NCI-H510A (cell line): Measurements from ENCODE around the gene EFNB3.
A peak's percentile ranks its signal among the peaks of the same experiment; 100 is the strongest.

Experiments used
- DNase-seq: peaks from one replicate; lab custom pipeline; 2025; lab: John Stamatoyannopoulos, UW

Gene EFNB3

DNA sequence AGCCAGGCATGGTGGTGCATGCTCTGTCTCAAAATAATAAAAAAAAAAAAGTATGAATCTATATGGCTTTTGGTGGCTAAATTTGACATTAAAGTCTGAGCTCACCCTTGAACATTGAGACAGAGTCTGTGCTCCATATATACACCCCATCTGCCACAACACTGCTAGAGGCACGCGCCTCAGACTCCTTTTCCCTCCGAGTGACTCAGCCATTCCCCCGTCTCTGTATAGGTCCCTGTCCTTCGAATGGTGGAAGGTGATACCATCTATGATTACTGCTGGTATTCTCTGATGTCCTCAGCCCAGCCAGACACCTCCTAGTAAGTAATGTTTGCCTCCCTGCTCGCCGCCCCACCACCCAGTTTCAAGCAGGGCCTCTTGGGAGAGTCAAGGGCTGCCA lies 4.5 kb upstream of the EFNB3 start:
- DNase-seq, result no peak

DNA sequence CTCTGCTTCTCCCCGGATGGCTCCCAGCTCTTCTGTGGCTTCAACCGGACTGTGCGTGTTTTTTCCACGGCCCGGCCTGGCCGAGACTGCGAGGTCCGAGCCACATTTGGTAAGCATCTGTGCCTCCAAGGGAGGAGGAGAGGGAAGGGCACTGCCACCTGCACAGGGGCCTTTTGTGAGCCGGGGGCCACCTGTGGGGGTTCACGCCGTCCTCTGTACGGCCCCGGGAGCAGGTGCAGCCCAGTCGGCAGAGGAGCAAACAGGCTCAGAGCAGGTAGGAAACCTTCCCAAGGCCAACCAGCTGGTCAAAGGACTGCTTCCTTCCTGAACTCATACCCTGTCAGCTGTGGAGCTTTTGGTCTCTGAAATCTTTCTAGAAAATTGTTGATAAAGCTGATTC lies 3.3 kb upstream of the EFNB3 start:
- DNase-seq, result no peak

DNA sequence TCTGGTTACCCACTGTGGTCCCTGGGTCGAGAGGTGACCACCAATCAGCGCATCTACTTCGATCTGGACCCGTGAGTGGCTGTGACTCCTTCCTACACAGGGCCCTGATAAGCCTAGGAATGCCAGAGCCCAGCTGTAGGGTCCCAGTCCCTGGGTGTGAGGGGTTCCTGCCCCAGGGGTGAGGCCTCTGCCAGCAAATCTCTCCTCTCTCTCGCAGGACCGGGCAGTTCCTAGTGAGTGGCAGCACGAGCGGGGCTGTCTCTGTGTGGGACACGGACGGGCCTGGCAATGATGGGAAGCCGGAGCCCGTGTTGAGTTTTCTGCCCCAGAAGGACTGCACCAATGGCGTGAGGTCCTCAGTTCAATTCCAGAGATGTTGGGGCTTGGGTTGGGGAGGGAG lies 2.2 kb upstream of the EFNB3 start:
- no peak for DNase-seq

DNA sequence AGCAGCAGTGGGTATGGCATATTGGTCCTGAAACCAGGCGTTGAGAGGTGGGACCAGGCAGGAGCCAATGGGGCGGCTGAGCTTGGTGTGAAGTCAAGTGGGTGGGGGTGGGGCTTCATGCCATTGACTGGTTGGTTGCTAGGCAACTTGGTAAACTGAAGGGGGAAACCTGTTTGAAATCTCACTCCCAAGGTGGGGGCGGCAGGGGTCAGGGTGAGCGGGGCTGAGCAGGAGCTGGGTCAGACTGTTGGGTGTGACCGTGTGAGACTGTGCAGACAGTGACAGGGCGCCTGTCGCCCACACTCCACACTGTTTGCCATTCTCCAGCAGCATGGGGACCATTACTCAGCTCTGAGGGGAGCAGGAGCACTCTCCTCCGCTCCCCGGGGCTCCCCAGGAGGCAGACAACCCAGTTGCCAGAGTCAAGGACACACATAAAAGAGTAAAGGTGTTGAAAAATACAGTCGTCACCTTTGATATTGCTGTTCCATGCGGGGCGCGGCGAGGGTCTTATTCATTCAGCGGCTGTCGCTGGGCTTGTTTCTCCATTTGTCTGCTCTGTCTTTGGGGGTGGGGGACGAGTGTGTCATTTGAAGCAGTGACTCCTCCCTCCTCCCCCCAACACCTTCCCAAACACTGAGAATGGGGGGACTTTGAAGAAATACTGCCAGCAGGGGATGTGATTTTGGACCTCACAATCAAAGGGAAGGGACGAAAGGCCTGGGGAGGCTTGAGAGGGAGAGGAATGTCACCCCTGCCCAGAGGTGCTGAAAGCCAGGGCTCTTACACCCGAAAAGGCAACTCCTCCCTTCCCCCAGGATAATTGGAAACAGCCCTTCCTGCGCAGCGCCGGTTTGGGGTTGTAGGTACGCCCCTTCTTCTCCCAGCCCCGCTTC lies 1.2 kb upstream of the EFNB3 start:
- peak; percentile 87 for DNase-seq

DNA sequence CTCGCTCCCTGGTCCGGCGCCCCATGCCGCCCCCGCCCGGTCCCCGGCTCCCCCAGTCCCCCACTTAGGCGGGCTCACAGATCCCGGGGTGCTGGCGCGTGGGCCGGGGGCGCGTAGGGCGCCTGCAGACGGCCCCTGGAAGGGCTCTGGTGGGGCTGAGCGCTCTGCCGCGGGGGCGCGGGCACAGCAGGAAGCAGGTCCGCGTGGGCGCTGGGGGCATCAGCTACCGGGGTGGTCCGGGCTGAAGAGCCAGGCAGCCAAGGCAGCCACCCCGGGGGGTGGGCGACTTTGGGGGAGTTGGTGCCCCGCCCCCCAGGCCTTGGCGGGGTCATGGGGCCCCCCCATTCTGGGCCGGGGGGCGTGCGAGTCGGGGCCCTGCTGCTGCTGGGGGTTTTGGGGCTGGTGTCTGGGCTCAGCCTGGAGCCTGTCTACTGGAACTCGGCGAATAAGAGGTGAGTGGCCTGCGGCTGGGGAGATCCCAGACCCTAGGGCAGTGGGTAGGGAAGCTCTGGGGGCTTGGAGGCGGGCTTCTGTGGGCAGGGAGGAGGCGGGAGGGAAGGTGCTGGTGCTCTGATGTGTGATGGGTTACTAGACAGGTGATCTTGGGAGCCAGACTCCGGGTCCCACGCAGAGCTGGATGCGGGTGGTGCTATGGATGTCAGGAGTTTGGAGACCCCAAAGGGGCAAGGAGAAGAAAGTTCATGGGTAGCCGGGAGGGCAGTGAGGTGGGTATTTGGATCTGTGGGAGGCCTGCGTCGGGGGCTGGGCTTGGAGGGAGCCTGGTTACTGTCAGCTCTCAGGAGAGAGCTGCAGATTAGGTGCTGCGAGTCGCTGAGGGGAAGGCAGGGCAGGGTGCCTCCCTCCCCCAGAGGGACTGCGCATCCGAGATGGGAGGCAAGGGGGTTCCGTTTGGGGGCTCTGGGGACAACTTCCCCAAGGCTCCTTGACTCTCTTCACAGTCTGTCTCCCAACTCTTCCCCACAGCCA lies 560 bp downstream of the EFNB3 start:
- no peak for DNase-seq

DNA sequence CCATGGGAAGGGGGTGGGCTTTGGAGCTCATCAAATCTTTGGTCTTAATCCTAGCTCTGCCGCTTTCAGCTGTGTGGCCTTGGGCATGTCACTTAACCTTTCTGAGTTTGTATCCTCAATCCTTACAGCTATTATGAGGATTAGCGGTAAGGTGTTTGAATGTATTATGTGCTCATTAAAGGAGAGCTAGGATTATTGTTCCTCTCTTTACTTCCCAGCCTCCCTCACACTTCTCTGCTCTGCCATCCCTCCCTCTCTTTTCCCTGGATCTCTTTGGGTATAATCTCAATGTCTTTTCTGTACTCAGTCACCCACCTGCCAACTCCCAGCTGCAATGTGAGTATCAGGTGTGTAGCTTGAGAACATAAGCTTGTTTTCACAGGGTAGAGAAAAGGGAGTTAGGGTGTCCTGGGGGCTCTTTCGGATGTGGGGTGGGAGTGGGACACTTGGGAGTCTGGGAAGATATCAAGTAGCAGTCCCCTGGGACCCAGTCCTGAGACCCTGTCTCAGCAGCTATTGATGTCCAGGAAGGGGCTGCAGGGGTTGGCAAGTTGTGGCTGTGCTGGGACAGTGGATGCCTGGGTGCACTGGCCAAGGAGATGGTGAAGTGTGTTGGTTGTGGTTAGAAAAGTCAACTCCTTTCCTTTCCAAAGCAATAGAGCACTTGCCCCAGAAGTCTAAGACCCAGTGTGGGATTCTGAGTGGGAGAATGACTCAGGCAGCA lies 1.8 kb downstream of the EFNB3 start:
- no peak for DNase-seq

DNA sequence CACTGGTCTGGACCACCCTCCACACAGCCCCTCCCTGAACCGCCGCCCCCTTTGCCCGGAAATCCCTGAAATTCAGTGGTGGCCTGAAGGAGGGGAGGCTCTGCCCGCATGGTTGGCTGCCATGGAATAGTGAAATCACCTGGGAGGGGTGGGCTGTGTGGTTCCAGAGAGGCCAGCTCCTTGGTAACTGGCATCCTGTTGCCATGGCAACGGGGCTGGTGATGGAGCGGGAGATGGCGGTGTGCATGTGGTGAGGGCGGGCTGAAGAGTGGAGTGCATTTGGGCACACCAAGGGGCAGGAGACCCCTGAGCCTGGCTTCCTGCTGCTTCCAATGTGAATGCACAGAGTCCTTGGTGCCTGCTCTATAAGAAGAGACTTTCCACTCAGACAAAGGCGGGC lies 2.4 kb downstream of the EFNB3 start:
- DNase-seq, result no peak

DNA sequence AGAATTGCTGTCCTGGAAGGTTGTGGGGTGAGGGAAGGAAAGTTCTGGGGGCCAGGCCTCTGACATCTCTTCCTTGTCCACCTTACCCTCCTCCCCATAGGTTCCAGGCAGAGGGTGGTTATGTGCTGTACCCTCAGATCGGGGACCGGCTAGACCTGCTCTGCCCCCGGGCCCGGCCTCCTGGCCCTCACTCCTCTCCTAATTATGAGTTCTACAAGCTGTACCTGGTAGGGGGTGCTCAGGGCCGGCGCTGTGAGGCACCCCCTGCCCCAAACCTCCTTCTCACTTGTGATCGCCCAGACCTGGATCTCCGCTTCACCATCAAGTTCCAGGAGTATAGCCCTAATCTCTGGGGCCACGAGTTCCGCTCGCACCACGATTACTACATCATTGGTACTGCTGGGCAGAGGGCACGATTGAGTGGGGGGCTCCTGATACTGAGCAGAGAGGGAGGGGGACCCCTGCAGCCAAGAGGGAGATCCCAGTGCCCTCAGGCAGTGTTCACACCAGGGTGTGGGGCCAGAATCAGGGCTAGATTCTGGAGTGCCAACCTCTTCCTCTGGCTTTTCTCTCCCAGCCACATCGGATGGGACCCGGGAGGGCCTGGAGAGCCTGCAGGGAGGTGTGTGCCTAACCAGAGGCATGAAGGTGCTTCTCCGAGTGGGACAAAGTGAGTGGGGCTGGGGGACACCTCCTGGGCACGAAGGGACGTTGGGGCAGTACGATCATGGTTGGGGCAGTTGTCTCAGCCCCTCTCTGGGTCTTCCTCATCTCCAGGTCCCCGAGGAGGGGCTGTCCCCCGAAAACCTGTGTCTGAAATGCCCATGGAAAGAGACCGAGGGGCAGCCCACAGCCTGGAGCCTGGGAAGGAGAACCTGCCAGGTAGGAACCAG lies 3.1 kb downstream of the EFNB3 start:
- no peak for DNase-seq

DNA sequence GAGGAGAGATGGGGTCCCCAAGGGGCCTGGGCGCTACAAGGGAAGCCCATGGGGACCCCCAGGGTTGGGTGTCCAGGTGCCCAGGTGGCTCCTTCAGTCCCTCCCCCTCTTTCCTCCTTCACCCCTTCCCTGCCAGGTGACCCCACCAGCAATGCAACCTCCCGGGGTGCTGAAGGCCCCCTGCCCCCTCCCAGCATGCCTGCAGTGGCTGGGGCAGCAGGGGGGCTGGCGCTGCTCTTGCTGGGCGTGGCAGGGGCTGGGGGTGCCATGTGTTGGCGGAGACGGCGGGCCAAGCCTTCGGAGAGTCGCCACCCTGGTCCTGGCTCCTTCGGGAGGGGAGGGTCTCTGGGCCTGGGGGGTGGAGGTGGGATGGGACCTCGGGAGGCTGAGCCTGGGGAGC lies 4.0 kb downstream of the EFNB3 start:
- DNase-seq, result no peak

DNA sequence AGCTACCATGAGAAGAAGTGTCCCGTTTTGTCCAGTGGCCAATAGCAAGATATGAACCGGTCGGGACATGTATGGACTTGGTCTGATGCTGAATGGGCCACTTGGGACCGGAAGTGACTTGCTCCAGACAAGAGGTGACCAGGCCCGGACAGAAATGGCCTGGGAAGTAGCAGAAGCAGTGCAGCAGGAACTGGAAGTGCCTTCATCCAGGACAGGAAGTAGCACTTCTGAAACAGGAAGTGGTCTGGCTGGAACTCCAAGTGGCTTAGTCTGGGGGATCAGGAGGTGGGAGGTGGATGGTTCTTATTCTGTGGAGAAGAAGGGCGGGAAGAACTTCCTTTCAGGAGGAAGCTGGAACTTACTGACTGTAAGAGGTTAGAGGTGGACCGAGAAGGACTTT lies 5.3 kb downstream of the EFNB3 start:
- DNase-seq, result no peak

DNA sequence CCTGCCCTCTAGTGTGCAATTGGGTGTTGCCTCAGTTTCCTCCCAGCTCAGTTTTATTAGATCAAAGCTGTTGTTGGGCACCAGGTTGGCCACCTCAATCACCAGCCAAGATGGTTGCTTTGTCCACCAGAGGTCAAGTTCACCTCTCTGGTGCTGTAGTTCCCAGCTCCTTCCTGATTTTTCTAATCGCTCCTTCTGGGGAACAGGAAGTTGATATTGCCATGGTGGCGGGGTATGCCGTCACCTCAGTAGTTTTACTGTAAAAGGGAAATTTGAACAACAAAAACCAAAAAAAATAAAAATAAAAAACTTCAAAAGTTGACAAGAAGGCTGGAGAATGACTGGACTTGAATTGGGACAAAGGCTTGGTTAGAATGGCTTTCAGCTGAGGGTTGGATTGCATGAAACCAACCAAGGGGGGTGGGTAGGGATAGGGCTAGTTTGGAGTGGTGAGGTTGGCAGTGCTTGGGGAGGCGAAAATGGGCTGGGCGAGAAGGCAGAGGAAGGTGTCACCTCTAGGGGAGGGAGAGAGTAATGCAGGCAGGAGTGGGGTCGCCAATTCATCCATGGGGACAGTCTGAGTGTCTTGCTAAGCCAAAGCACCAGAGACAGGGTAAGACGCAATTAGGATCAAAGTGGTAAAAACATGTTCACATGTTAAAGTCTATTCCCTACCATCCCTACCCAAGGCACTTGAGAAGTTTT lies 6.2 kb downstream of the EFNB3 start:
- no peak for DNase-seq

DNA sequence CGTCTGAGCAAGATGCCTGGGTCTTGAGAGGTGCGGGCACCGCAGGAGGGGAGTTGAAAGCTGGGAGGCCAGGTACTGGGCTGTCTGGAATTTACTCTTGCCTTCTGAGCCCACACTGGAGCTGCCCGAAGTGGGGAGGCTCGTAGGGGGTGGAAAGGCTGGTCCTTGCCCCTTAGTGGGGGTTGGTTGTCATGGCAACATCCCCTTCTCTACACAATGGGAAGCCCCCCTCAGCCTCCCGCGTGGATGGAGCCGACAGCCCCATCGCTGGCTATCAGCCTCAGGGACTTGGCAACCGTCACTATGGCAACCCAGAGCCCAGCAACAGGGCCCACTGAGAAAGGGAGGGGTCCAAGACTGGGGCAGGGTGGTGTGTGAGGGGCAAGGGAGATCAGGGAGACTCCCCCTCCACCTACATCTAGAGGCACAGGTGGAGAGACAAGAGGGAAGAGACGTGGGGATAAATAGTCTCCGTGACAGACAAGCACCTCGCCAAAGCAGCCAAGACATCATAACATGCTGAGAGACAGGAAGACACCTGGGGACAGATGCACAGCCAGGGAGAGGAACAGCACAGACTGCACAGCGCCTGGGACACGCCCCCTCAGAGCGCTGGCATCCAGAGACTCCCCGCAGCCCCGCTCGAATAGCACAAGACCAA lies 7.2 kb downstream of the EFNB3 start:
- DNase-seq, result no peak

DNA sequence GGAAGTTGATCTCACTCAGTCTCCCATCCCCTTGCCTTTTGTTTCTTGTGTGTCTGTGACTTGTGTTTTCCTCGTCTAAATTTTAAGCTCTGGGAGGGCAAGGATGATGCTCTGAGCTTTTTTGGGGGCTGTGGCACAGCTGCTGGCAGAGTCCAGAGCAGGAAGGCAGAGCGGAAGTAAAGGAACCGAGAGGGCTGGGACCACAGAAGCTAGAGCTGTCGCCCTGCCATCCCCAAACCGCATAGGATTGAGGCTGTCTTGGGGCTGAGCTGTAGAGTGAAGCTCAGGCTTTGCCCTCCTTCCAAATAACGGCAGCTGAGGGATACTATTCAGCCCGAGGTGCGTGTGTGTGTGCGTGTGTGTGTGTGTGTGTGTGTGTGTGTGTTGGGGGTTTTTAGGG lies 8.8 kb downstream of the EFNB3 start:
- no peak for DNase-seq

DNA sequence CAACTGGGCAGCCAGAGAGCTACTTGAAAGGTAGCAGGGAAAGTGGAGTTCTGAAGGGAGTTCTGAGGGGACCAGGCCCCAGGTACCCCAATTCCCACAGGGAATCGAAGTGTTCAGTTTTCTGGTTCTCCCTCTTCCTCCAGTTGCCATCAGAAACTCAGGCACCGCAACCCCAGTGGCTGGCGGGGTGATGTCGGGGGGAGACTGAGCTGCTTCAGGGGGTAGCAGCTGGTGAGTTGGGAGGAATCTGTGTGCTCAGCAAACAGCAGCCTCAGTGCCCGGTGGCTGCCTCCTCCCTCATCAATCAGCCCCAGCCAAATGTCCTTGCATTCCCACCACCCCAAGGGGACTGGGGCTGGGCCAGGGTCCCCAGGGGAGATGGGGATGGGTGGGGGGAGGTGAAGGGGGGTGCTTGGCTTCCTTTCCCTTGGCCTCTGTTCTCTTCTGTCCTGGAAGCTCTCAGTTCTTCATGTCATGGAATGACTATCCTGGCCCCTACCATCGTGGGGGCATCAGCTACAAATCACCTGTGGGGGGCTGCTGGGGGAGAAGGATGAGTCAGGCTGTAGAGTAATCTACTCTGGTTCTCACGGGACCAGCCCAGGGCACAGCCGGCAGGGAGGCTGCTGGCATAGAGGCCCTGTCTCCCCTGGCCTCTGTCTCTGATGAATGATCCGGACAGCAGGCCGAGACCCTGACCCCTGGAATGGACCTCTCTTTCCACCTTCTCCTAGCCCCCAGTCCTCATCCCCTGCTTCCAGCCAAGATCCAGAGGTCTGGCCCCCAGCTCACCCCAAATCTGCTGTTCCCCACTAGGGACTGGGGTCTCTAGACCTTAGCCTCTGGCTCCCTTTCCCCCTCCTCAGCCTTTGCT lies 10.0 kb downstream of the EFNB3 start:
- no peak for DNase-seq

DNA sequence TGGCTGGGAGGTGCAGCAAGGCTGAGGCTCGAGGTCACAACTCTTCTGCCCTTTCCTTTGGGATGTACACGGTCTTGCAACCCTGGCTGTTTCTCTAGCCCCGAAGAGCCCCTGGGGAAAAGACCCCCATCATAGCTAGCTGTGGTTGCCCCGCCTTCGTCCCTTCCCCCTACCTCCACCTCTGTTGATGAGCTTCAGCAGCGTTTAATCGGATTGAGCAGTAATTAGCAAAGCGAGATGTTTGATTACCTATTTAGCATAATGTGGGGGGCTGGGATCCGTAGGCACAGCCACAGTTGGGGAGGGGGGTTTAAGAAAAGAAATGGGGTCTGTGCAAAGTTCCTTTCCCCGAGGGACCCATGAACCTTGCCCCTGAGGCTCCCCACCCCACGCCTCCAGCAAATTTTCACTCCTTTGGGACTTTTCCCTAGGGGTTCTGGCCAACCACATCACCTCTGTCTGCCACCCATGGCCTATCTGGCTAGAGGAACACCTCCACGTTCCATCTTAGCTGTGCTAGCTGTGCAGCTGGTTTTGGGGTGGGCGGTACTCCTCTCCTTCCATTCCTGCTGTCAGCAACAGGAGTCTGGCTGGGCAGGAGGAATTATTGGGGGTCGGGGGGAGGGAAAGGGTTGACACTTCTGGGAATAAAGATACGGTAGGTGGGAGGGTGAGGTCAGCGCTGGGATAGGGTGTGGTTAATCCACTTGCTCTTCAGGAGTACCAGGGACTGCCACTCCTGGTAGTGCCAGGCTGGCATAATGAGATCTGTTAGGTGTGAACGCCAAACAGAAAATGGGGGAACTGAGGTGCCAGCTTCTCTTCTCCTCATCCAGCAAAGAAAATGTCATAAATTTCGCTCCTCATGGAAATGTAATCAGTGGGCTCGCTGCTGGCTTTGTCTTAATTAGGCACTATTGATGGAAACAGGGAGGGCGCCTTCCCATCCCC lies 11.2 kb downstream of the EFNB3 start:
- no peak for DNase-seq

DNA sequence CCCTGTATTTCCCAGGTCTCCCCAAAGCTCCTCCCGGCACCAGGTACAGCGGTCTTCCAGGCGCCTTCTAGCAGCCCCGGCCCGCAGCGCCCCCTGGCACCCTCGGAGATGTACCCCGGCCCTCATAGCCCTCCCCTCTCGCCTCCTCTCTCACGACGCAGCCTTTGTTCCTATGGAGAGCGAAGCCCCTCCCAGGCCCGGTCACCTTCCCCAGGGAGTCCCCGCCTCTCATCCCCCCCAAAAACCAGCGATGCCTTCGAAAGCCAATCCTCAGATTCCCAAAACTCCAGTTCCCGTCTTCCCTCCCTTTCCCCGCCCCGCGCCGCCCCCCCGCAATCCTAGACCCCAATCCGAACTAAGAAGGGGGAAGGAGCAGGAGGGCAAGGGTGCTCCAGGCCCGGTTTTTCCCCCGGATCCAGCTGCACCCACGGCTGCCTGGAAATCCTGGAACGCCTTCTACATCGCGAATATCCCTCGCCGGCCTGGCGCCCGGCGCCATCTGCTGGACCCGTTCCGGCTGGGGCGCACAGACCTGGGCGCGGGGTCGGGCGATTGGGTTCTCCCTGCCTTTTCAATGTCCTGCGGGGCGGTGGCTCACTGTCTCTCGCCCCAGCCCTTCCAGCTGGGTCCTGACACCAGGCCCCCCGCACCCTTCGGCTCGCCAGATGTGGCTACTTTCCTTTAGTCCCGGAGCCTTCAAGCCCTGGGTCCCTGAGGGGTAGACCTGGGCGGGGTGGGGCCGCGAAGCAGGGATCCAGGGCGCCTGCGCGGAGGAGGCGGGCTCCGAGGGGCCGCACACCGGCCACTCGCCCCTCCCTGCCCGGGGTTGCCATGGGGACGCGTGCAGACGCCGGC lies 12.1 kb downstream of the EFNB3 start, which contains the start of gene DNAH2:
Gene DNAH2, plus strand, starts transcription at position 844 of the 855 bp plus-strand sequence. CDS start 1,991 bp downstream, outside the sequence.
- DNase-seq, result peak; percentile 74
